Loucy (cell line): ENCODE results near the gene TRPM2.

Experiments used
- EZH2phosphoT487 ChIP-seq: fragments of 200-600 bp; IDR thresholded peaks from 2 replicates; pipeline ENCODE4 v1.6.1; 2018; ENCODE audit warnings: antibody characterized with exemption, mild to moderate bottlenecking, moderate library complexity, borderline replicate concordance
- TF ChIP-seq, protein P1 (sequence below): fragments of 200-600 bp; sonication (generic); conservative IDR thresholded peaks from 2 replicates; pipeline ENCODE4 v1.5.1; 2014; ENCODE audit warnings: mild to moderate bottlenecking, antibody characterized with exemption, low read length

DNA sequence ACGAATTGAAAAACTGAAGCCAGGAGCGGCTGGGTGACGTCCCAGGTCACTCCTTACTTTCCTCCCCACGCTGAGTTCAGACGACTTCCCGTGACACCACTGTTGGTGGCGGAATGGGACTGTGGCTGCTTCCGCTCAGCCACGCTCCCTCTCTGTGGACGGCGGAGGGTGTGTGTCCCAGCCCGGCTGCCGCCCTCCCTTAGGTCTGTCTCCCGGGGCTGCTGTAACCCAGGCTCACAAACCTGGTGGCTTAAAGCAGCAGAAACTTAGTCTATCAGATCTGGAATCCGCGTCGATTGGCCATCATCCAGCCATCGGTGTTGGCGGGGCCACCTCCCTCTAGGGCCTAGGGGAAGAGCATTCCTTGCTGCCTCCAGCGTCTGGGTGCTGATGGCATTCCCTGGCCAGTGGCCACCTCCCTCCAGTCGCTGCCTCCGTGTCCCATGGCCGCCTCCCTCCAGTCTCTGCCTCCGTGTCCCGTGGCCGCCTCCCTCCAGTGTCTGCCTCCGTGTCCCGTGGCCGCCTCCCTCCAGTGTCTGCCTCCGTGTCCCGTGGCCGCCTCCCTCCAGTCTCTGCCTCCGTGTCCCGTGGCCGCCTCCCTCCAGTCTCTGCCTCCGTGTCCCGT is 17.5 kb downstream of the TRPM2 start:
- TF ChIP-seq, protein P1, sequence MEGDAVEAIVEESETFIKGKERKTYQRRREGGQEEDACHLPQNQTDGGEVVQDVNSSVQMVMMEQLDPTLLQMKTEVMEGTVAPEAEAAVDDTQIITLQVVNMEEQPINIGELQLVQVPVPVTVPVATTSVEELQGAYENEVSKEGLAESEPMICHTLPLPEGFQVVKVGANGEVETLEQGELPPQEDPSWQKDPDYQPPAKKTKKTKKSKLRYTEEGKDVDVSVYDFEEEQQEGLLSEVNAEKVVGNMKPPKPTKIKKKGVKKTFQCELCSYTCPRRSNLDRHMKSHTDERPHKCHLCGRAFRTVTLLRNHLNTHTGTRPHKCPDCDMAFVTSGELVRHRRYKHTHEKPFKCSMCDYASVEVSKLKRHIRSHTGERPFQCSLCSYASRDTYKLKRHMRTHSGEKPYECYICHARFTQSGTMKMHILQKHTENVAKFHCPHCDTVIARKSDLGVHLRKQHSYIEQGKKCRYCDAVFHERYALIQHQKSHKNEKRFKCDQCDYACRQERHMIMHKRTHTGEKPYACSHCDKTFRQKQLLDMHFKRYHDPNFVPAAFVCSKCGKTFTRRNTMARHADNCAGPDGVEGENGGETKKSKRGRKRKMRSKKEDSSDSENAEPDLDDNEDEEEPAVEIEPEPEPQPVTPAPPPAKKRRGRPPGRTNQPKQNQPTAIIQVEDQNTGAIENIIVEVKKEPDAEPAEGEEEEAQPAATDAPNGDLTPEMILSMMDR = no peak
- no peak for TF ChIP-seq EZH2phosphoT487
